GM12874 (cell line): Measurements from ENCODE around the gene PGAP3.

Source experiments
- TF ChIP-seq, protein P1 (sequence below): IDR thresholded peaks from 2 replicates; pipeline ENCODE4 v1.5.1; 2011; ENCODE audit warnings: low read depth, mild to moderate bottlenecking, control low read depth, low read length, moderate library complexity; ENCODE audit not compliant: insufficient read depth

PGAP3 gene

DNA sequence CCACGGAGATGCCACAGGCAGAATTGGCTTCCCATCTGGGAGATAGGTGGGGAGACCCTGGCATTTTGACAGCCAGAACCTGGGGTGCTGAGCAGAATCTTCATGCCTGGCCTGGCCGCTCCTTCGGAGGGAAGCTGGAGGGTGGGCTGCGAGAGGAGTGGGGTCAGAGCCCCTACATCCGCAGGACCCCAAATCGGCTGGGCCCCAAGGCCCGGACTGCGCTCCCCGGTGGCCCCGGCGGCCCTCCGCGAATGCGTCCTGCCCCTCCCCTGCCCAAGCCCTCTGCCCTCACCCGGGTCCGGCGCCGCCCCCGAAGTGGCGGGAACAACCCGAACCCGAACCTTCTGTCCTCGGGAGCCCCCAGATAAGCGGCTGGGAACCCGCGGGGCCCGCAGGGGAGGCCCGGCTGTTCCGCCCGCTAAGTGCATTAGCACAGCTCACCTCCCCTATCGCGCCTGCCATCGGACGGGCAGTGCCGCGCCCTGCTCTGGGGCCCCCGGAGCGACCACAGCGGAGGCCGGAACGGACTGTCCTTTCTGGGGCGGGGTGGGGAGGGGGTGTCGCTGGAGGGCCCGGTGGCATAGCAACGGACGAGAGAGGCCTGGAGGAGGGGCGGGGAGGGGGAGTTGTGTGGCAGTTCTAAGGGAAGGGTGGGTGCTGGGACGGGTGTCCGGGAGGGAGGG lies 20.5 kb downstream of the PGAP3 start:
- TF ChIP-seq, protein P1, sequence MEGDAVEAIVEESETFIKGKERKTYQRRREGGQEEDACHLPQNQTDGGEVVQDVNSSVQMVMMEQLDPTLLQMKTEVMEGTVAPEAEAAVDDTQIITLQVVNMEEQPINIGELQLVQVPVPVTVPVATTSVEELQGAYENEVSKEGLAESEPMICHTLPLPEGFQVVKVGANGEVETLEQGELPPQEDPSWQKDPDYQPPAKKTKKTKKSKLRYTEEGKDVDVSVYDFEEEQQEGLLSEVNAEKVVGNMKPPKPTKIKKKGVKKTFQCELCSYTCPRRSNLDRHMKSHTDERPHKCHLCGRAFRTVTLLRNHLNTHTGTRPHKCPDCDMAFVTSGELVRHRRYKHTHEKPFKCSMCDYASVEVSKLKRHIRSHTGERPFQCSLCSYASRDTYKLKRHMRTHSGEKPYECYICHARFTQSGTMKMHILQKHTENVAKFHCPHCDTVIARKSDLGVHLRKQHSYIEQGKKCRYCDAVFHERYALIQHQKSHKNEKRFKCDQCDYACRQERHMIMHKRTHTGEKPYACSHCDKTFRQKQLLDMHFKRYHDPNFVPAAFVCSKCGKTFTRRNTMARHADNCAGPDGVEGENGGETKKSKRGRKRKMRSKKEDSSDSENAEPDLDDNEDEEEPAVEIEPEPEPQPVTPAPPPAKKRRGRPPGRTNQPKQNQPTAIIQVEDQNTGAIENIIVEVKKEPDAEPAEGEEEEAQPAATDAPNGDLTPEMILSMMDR: no peak

DNA sequence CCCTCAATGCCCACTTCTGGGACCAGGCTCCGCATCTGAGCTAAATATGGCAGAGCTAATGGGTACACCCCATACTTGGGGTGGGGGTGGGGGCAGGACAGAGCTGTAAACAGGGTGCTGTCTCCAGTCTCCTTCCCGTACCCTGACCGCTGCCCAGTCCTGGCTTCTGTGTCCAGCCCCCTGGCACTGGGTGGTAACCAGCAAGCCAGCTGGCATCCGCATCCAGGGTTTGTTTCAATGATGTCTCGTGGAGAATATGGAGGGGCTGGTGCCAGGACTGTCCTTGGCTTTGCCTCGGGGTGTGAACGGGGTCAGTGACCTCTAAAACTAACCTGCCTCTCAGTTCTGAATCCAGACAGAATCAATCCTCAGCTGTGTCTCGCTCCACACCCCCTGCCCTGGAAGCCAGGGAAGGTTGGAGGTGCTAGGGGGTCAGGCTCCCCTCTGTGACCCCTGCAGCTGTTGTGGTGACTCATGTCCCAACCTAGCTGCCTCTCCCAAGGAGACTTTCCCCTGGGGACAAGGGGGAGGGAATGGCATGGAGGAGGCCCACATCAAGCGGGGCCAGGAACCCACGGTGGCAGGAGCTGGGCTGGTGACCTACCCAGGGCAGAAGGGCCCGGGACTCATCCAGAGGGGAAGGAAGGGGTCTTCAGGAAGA lies 21.1 kb downstream of the PGAP3 start:
- TF ChIP-seq, protein P1: no peak

DNA sequence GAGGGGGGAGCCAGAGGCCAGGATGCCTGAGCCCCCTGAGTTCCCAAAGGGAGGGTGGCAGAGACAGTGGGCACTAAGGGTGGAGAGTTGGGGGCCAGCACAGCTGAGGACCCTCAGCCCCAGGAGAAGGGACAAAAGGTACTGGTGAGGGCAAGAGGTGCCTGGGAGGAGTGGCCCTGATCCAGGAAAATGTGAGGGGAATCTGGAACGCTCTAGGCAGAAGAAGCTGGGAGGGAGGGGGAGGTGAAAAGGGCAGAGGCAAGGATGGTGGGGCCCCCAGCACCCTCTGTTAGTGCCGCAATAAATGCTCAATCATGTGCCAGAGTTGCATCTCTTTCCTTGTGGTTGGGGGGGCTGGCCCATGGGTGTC lies 21.6 kb downstream of the PGAP3 start:
- TF ChIP-seq, protein P1: no peak

DNA sequence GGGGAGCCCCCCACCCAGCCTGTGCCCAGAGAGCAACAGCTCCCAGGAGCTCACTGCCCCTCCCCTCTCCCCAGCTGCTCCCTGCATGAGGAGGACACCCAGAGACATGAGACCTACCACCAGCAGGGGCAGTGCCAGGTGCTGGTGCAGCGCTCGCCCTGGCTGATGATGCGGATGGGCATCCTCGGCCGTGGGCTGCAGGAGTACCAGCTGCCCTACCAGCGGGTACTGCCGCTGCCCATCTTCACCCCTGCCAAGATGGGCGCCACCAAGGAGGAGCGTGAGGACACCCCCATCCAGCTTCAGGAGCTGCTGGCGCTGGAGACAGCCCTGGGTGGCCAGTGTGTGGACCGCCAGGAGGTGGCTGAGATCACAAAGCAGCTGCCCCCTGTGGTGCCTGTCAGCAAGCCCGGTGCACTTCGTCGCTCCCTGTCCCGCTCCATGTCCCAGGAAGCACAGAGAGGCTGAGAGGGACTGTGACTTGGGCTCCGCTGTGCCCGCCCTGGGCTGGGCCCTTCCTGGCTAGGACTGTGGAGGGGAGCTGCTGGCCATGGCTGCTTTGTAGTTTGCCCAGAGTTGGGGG lies 22.1 kb downstream of the PGAP3 start:
- TF ChIP-seq, protein P1: 0 out of 2 replicates have a peak, but pooled peaks have one; percentile 7

DNA sequence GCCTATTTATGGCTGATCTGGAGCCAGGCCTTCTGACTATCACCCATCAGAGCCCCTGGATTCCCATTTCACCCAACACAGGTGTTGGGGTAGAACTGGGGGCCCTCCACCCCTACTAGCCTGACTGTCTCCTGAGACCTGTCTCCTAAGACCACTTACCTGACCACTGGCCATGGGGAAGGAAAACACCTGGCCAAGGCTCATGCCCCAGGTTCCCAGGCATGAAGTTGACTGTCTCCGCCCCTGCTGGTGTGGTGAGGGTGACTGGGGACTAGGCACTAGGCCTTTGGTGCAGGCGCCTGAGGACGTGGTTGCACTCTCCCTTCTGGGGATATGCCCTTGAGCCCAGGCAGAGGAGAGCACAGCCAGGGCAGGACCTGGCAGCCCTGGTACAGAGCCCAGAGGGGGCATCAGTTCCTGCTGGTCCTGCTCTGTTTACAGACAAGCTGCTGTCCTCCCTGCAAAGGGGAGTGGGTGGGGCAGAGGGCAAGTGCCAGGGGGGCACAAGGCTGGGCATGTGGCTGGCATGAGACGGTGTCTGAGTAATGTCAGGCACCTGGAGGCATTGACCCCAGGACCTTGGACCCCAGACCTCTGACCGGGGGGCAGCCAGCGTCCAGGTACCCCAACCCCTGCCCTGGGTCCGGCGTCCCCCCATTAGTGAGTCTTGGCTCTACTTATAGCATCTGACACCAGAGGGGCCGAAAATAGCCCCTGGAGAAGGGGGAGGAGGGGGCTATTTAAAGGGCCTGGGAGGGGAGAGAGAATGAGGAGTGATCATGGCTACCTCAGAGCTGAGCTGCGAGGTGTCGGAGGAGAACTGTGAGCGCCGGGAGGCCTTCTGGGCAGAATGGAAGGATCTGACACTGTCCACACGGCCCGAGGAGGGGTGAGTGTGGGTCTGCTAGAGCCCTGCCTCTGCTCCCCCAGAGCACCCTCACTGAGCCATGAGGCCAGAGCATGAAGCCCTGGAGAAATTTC lies 23.0 kb downstream of the PGAP3 start, which contains the start of gene TCAP:
TSS of gene TCAP (plus strand) at position 769 of the 981 bp plus-strand sequence. CDS start at position 780, 11 bp downstream.
- TF ChIP-seq, protein P1: no peak

DNA sequence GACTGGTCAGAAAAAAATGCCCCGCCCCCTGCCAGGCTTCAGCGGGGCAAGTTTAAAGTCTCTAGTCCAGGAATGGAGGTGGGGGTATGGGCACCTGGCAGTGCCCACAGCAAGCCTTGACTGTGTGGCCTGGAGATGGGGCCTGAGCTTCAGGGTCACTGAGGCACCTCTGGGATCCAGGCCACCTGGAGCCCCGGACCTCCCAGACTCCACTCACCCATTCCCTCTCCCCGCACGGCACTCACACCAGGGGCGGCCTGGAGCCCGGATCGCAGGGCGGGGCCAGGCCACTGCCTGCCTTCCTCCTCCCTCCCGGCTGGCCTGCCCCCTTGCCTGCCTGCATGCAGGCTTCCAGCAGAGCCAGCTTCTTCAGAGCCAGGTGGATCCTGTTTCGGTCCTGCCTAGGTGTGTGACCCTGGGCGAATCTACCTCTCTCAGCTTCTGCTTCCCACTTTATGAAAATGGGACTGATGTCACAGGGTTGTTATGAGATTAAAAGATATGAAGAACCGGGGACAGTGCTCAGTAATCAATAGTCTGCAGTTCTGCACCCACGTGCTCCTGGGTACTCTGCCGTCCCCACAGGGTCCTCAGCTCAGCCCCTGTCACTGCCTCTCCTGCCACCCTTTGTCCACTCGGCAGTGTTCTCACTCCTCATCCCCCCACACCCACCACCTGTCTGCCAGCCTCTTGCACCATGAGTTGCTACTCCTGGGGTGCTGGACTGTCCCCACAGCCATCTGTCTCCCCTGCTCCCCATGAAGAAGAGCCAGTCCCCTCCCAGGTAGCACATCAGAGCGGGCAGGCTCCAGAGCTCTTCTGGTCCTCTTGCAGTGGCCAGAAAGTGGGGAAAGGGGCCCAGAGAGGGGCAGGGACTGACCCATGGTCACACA lies 23.9 kb downstream of the PGAP3 start:
- TF ChIP-seq, protein P1: no peak
